Measurements from ENCODE around the gene RALY.

- TF ChIP-seq CTCF (IDR thresholded peaks at IDR 0.05), result no peak
- TF ChIP-seq POLR2A (IDR thresholded peaks at IDR 0.05), result no peak
These were observed 26.6 kb upstream of the RALY start for GRCh38 chr20:33967126-33967525.

All from Peyer's patch (tissue), 4 donors.